ENCODE data around the gene NXPH1.

- no peak for TF ChIP-seq EZH2 (IDR thresholded peaks at IDR 0.05; ENCODE audit: borderline replicate concordance, low read depth, low read length, poor library complexity, severe bottlenecking)
- TF ChIP-seq CTCF (conservative IDR thresholded peaks at IDR 0.05; ENCODE audit: low read depth, low read length): no peak
Measured at GRCh38 chr7:8465338-8465737, 31.9 kb downstream of the NXPH1 start.

All from A673 (cell line).